ENCODE measurements around the gene PFN3. TPM values are rescaled to one million over a fixed set of nuclear protein-coding genes. Genes with fewer than 3 reads are reported as not detected.

PFN3 gene
- total RNA-seq, 2 experiments from 2014 or later, result not detected

DNA sequence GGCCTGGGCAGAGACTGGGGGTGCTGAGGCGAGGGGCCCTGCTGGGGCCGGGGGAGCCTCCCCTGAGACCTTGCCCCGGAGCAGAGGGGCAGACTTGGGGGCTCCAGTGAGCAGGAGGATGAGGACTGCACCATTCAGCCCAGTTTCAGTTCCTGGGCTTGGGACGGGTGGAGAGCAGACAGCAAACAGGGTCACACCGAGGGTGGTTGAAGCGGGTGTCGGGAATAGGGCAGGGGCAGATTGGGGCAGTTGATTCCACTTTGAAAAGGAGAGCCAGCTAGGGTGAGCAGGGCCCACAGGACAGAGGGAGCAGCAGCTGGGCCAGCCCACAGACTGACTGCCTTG, 30.5 kb upstream of the PFN3 start:
- TF ChIP-seq EZH2phosphoT487 (IDR thresholded peaks at IDR 0.05; ENCODE audit: borderline replicate concordance, low read depth, low read length), result no peak
- TF ChIP-seq, protein P1, sequence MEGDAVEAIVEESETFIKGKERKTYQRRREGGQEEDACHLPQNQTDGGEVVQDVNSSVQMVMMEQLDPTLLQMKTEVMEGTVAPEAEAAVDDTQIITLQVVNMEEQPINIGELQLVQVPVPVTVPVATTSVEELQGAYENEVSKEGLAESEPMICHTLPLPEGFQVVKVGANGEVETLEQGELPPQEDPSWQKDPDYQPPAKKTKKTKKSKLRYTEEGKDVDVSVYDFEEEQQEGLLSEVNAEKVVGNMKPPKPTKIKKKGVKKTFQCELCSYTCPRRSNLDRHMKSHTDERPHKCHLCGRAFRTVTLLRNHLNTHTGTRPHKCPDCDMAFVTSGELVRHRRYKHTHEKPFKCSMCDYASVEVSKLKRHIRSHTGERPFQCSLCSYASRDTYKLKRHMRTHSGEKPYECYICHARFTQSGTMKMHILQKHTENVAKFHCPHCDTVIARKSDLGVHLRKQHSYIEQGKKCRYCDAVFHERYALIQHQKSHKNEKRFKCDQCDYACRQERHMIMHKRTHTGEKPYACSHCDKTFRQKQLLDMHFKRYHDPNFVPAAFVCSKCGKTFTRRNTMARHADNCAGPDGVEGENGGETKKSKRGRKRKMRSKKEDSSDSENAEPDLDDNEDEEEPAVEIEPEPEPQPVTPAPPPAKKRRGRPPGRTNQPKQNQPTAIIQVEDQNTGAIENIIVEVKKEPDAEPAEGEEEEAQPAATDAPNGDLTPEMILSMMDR (conservative IDR thresholded peaks at IDR 0.05; ENCODE audit: low read length), result no peak
- peaks cover 9% of the 10 kb centered on the region for H4K20me1 ChIP-seq (ENCODE audit: insufficient read depth, low read length)
- peak overlapping the region; percentile 77 for H3K4me3 ChIP-seq (ENCODE audit: low read depth, low read length, poor library complexity, severe bottlenecking)
- no peaks in the 10 kb centered on the region for H3K9me2 ChIP-seq (ENCODE audit: insufficient read depth, low read length)
- peak overlapping the region; percentile 98 for H3K4me2 ChIP-seq (ENCODE audit: low read length)
- no peak overlapping the region for H2AFZ ChIP-seq (ENCODE audit: low read length)
- H3K36me3 ChIP-seq (ENCODE audit: insufficient read depth, low read length), result peaks cover 50% of the 10 kb centered on the region
- peaks cover 54% of the 10 kb centered on the region for H3K4me1 ChIP-seq (ENCODE audit: insufficient read depth, low read length, poor library complexity, severe bottlenecking)
- CTCF ChIA-PET (ENCODE audit: unreplicated experiment), result interaction anchor here (0.6 to 1.6 kb wide), 4 partner anchors 9 to 75 kb away, joined by 3 to 10 read pairs (median 4); no protein-coding TSS in a partner anchor
- intact Hi-C loops (cut with micrococcal nuclease; ENCODE audit: unreplicated experiment), result loop anchor here (1.0 to 2.0 kb wide), 2 partner anchors 14 to 41 kb away; no protein-coding TSS in a partner anchor
- peaks cover 31% of the 10 kb centered on the region for H3K79me2 ChIP-seq (ENCODE audit: insufficient read depth, low read depth, low read length)
- BruUV-seq (replicated peaks), result no TSS peak
- H3K9me3 ChIP-seq (ENCODE audit: low read length), result no peaks in the 10 kb centered on the region
- POLR2A ChIA-PET, result interaction anchor here (0.7 kb wide), 1 partner anchor 52 kb away, joined by 3 read pairs; no protein-coding TSS in a partner anchor
- no peak for DNase-seq (ENCODE audit: low spot score)
- peak overlapping the region; percentile 87 for H3K27ac ChIP-seq (ENCODE audit: low read depth, low read length, poor library complexity, severe bottlenecking)

GRCh38 chr5:177430140-177430951, 29.9 kb upstream of the PFN3 start:
- CTCF ChIA-PET (ENCODE audit: unreplicated experiment), result interaction anchor here (0.5 to 1.5 kb wide), 3 partner anchors 25 to 74 kb away, joined by 3 to 5 read pairs (median 3); no protein-coding TSS in a partner anchor
- Histone ChIP-seq H3K9me2 (ENCODE audit: insufficient read depth, low read length) (no peaks in the 10 kb centered on the region), H3K4me3 (ENCODE audit: low read depth, low read length, poor library complexity, severe bottlenecking) (peak overlapping the region; percentile 77), H3K79me2 (ENCODE audit: insufficient read depth, low read depth, low read length) (peaks cover 31% of the 10 kb centered on the region), H3K4me2 (ENCODE audit: low read length) (peak overlapping the region; percentile 98), H3K9me3 (ENCODE audit: low read length) (no peaks in the 10 kb centered on the region), H3K27ac (ENCODE audit: low read depth, low read length, poor library complexity, severe bottlenecking) (peak overlapping the region; percentile 87), H4K20me1 (ENCODE audit: insufficient read depth, low read length) (peaks cover 9% of the 10 kb centered on the region), H2AFZ (ENCODE audit: low read length) (no peak overlapping the region), H3K36me3 (ENCODE audit: insufficient read depth, low read length) (peaks cover 44% of the 10 kb centered on the region), H3K4me1 (ENCODE audit: insufficient read depth, low read length, poor library complexity, severe bottlenecking) (peaks cover 59% of the 10 kb centered on the region)
- no TSS peak for BruUV-seq (replicated peaks)
- POLR2A ChIA-PET, result interaction anchor here (0.6 to 2.6 kb wide), 6 partner anchors 27 to 1193 kb away, joined by 3 to 10 read pairs (median 4); no protein-coding TSS in a partner anchor
- intact Hi-C loops (cut with micrococcal nuclease; ENCODE audit: unreplicated experiment), result loop anchor here (2.0 kb wide), 1 partner anchor 14 kb away; no protein-coding TSS in a partner anchor
- no peak for TF ChIP-seq EZH2phosphoT487 (IDR thresholded peaks at IDR 0.05; ENCODE audit: borderline replicate concordance, low read depth, low read length)
- TF ChIP-seq, protein P1 (conservative IDR thresholded peaks at IDR 0.05; ENCODE audit: low read length), result no peak; the same call in 1 of the 2 replicates
- peak; percentile 48 for DNase-seq (ENCODE audit: low spot score)
